GM13977 (cell line): ENCODE measurements around the gene FGD4.

Source experiments
- DNase-seq: peaks from one replicate; pipeline ENCODE4 v3.0.0; 2012; ENCODE audit warnings: low spot score
- CTCF ChIP-seq: IDR thresholded peaks from 2 replicates; pipeline ENCODE4 v1.5.1; 2012; ENCODE audit warnings: mild to moderate bottlenecking, control low read depth; ENCODE audit not compliant: insufficient read depth; ENCODE audit errors: extremely low read depth, missing control alignments
- in situ Hi-C: fragments of 300-500 bp; cut with MboI; formaldehyde crosslinking; loops from one replicate; pipeline ENCODE4 v1.12.0; 2022; ENCODE audit warnings: low sequenced_read_pairs, low pct_unique_long_range_greater_than_20kb, mixed read lengths, inconsistent platforms; ENCODE audit not compliant: unreplicated experiment

The FGD4 gene

GRCh38 chr12:32542428-32543229, 143.3 kb downstream of the FGD4 start:
- in situ Hi-C loops: no loop called here
- no peak for TF ChIP-seq CTCF
- no peak for DNase-seq

- DNase-seq: no peak
- in situ Hi-C loops: no loop called here
- no peak for TF ChIP-seq CTCF
These were observed 145.5 kb downstream of the FGD4 start for GRCh38 chr12:32544893-32545292.

GRCh38 chr12:32545413-32545980, 146.1 kb downstream of the FGD4 start:
- no peak for TF ChIP-seq CTCF
- in situ Hi-C loops: no loop called here
- no peak for DNase-seq

GRCh38 chr12:32546272-32546671, 146.9 kb downstream of the FGD4 start:
- in situ Hi-C loops: no loop called here
- TF ChIP-seq CTCF: no peak
- no peak for DNase-seq

GRCh38 chr12:32548691-32549281, 149.4 kb downstream of the FGD4 start:
- in situ Hi-C loops: no loop called here
- TF ChIP-seq CTCF: no peak
- DNase-seq: no peak

- DNase-seq: no peak
- in situ Hi-C loops: no loop called here
- no peak for TF ChIP-seq CTCF
These were observed 150.3 kb downstream of the FGD4 start for GRCh38 chr12:32549675-32550079.
